GM18951 (cell line): ENCODE results near the gene MYH7B.
A peak's percentile ranks its signal among the peaks of the same experiment; 100 is the strongest.

Source experiments
- POLR2A ChIP-seq: IDR thresholded peaks from 4 replicates; pipeline ENCODE4 v1.6.1; 2011; ENCODE audit warnings: mild to moderate bottlenecking; ENCODE audit not compliant: insufficient read length, insufficient read depth; ENCODE audit errors: extremely low read depth
- in situ Hi-C: fragments of 300-500 bp; cut with MboI; formaldehyde crosslinking; loops from one replicate; pipeline ENCODE4 v1.12.0; 2022; ENCODE audit warnings: low sequenced_read_pairs, mixed read lengths, inconsistent platforms; ENCODE audit not compliant: unreplicated experiment

The MYH7B gene

DNA sequence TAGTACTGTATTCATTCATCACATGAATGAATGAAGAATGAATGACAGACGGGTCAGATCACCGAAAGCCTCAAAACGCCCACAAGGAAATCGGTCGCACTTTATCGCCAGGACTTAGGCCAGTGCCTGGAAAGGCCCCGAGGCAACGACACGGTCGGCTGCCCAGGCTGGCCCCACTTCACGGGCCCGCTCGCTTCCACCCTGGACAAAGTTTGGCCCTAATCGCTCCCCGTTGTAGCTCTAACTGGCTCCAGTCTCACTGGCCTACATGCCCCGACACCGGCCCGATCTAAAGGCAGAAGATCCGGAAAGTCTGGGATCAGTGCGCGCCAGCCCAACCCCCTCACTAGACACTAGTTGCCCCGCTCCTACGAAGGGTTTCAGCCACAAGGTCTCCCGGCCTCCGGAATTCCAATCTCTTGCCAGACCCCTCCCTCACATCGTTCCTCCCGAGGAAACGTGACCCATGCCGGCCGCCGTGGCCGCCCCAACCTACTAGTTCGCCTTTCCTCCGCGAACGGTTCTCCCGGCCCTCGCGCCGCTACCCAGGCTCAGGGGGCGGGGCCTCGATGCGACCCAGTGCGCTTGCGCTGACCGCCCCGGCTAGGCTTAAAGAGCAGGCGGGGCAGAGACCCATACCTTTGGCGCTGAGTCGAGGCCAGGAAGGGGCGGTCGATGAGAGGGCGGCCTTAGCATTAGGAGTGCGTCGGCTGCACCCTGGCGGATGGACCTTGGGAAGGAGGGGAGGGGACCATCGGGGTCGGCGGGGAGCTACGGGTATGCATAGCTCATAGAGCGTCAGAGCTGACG lies at the start of gene MYH7B, which contains the start of gene GSS:
Gene MYH7B, plus strand, starts transcription at position 638 of the 810 bp plus-strand sequence. CDS start 22,138 bp downstream, outside the sequence.
Gene GSS, minus strand, starts transcription at position 576 of the 810 bp plus-strand sequence. CDS start 3,954 bp downstream, outside the sequence.
- in situ Hi-C loops = no loop called here
- TF ChIP-seq POLR2A = peak; percentile 87

DNA sequence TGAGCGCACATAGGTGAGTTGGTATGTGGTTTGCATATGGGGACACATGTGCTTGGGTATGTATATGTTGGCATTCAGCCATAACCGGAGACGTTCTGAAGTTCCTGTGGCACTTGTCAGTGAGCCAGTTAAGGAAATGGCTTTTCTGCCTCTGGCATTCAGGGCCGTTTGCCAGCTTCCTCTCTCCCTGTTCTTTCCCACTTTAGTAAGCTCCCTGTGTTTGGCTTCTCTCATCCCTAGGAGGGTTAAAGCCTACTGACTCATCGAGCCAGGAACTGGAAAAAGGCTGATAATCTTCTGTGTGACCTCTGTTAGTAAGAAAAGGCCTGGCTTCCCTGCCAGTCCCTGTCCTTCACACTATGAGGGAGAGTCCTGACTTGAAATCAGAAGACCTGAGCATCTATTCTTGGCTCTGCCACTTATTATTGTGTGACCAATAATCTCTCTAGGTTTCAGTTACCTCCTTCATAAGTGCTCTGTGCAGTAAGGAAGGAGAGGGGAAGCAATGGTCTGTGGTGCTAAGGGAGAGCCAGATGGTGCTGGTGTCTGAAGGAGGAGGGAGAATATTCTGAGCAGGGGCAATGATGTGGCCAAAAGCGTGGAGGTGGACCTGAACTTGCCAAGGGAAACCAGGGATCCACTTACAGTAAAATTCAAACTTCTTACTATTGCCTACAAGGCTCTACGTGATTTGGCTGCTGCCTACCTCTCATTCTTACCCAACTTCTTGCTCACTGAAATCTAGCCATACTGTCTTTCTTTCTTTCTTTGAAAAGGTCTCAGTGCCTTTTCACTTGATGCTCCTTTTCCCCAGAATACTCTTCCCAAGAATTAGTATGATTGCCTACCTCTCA lies 47.8 kb upstream of the MYH7B start:
- in situ Hi-C loops = no loop called here
- no peak for TF ChIP-seq POLR2A

DNA sequence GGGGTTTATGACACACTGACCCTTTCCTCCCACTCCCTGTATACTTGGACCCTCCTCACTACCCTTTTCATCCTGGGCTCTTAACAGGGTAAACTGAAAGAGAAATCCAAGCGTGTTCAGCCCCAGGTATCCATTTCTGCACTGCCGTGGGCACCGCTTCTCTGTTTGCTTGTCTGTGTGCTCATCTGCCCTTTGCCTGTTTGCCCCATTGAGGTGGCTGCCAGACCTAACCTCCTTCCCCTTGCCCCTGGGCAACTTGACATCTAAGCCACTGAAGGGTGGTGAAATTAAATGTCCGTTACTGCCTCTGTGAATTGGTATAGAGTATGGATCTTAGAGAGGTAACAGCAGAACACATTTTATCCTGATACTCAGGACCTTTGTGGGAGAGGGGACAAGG lies 40.5 kb upstream of the MYH7B start:
- in situ Hi-C loops = no loop called here
- TF ChIP-seq POLR2A = no peak

DNA sequence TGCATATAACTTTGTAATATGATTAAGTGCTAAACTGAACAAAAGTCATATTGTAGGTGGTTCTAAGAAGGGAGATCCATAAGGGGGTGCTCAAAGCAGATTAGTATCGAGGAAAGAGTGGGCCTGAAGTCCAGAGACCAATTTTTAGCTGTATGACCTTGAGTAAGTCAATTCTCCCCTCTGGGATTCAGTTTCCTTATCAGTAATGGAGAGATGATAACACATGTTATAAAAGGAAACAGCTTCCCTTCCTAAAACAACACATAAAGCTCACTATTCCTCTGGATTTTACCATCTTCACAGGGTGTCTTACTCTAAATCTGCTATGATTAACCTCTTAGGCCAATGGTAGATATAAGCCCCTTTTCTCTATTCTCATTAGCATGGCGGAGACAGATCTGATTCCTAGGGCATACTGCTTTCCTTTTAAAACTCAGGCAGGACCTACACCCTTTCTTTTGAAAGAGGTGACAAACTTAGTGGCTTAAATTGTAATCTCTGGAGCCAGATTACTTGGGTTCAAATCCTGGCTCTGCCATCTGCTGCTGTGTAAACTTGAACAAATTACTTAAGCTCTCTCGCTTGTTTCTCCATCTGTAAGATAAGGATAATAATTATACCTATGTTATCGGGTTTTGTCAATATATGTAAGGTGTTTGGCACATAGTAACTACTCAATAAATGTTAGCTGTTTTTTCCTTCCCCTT lies 39.8 kb upstream of the MYH7B start:
- in situ Hi-C loops = no loop called here
- no peak for TF ChIP-seq POLR2A

DNA sequence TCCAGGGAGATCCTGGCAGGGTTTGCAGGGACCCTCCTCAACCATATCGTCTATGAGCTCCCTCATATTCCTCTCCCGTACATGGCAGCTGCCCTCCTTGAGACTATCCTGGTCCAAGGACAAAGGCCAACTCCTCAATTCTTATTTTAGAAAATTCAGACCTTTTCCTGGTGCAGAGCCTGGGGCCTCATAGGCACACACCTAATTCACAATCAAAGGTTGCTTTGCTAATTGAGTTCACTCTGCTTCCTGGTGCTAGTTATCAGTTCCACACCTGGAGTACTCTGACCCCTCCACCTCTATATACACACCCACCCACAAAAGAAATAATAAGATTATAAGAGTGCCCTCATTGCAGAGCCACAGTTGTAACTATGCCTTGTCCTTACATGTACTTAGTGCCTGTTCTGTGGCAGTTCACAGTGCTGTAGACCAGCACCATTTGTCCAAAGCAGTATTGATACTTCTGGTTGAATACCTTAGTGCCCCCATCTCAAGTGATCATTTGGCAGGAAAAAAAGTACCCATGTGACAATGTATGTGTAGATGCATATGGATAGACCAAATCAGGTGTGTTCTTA lies 38.8 kb upstream of the MYH7B start:
- in situ Hi-C loops = no loop called here
- TF ChIP-seq POLR2A = no peak

DNA sequence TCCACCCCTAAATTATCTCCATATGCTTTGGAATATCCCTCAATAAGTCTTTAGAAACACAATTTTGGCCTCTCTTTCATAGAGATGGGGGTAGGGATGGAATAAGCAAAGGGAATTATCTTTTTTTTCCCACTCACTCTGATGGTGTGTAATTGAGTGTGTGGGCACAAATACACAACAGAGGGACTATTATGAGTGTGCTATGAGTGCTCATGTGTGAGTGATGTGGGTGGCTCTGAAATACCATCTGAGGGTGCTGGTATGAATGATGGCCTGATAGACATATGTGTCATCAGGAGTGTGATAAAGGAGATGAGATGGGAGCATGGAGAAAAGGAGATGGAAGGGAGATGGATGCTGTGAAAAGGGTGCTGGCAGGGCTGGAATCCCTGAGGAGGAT lies 35.6 kb upstream of the MYH7B start:
- in situ Hi-C loops = no loop called here
- no peak for TF ChIP-seq POLR2A

DNA sequence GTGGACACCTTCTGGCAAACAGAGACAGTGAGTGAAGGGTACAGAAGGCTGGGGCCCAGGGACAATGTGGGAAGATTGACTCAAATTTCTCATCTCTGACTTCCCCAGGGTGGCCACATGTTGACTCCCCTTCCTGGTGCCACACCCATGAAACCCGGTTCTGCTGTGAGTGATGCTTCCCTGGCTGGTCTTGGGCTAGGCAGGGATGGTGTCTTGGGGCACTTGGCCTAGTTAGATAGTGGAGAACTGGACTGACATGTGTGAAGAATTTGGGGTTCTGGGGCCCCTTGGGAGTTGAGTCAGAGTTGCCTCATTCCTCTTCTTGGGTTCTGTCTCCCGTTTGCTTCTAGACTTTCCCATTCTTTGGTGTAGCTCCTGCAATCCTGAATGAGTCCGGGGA lies 34.2 kb upstream of the MYH7B start:
- no peak for TF ChIP-seq POLR2A
- in situ Hi-C loops = no loop called here

DNA sequence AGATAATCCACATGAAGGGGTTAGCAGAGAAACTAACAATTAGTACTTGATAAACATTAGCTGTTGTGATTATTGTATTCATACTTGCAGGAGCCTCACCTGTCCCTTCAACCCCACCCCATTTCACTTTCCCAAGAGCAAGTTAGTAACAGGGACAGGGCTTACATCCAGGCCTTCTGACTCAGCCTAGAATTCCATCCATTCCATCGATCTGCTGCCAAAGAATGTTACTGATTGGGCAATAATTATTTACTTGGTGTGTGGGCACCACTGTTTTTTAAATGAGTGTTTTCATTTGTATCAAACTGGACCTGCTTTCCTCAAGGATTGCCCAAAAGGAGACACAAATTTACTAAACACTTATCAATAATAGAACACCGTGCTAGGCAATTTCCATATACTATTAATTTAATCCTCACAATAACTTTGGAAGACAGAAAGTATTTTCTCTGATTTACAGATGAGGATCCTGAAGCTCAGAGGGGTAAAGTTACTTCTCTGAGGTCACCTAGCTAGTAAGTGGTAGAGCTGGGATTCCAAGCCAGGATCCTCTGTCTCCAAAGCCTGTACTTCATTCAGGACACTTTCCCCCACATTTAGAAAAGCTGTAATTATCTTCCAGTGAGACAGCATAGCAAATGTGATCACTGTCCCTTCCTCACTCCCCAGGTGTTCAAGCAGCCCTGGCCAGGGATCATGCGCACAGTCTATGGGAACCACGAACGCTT lies 32.9 kb upstream of the MYH7B start:
- in situ Hi-C loops = no loop called here
- TF ChIP-seq POLR2A = no peak

DNA sequence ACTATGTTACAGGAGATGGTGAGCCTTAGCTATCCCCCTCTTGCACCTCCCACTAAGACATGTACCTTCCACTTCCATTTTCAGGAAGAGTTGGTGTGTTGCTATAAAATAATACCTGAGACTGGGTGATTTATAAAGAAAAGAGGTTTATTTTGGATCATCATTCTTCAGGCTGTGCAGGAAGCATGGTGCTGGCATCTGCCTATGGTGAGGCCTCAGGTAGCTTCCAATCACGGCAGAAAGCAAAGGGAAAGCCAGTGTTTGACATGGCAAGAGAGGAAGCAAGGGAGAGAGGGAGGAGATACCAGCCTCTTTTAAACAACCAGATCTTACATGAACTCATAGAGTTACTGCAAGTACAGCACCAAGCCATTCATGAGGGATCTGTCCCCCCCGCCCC lies 32.3 kb upstream of the MYH7B start:
- TF ChIP-seq POLR2A = no peak
- in situ Hi-C loops = no loop called here

DNA sequence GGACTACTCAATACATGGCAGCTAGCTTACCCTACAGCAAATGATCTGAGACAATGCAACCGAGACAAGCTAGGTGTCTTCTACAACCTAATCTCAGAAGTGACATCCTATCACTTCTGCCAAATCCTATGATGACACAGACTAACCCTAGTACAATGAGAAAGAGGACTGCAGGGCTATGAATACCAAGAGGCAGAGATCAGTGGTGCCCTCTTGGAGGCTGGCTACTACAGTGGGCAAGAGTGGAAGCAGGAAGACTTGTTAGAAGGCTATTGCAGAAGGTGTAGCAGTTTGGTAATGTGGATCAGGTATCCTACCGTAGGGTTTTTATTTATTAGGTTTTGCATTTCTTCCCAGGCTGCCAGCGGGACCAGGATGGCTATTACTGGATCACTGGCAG lies 30.3 kb upstream of the MYH7B start:
- no peak for TF ChIP-seq POLR2A
- in situ Hi-C loops = no loop called here

DNA sequence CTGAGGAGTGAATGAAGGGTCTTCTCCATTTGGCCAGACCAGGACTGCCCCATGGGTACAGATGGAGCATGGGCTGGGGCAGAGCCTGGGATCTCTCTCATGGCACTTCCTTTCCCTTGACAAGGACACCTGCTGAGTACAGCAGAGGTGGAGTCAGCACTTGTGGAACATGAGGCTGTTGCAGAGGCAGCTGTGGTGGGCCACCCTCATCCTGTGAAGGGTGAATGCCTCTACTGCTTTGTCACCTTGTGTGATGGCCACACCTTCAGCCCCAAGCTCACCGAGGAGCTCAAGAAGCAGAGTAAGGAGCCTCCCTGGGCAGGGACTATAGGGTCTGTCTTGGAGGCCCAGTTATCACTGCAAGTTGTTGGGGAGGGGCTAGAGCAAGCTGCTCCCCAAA lies 29.7 kb upstream of the MYH7B start:
- in situ Hi-C loops = no loop called here
- no peak for TF ChIP-seq POLR2A

DNA sequence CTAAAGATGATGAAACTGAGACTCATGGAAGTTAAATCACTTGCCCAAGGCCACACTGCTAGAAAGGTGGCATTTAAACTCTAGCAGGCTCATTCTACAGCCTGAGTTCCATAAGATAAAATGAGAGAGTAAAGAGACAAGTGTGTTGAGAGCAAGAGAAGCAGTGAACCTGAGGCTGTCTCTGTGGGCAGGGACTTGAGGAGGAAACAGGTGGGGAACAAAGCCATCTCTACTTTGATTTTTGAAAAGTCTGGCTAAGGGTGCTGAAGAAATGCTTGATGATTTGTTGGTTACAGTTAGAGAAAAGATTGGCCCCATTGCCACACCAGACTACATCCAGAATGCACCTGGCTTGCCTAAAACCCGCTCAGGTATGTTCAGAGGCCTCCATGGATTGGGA lies 29.1 kb upstream of the MYH7B start:
- no peak for TF ChIP-seq POLR2A
- in situ Hi-C loops = no loop called here
